GM19351 (cell line): Measurements from ENCODE around the gene IL18RAP.

ENCODE experiments used
- ATAC-seq: cut with Tn5 transposase; IDR thresholded peaks from one replicate; pipeline ENCODE4 v1.9.1; 2021; ENCODE audit warnings: mild to moderate bottlenecking, moderate library complexity; ENCODE audit not compliant: unreplicated experiment

The IL18RAP gene

DNA sequence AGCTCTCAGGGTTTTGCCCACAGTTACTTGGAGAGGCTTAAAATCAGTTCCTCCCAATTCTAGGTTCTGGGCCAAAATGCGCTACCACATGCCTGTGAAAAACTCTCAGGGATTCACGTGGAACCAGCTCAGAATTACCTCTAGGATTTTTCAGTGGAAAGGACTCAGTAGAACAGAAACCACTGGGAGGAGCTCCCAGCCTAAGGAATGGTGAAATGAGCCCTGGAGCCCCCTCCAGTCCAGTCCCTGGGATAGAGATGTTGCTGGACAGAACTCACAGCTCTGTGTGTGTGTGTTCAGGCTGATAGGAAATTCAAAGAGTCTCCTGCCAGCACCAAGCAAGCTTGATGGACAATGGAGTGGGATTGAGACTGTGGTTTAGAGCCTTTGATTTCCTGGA is 29.0 kb downstream of the IL18RAP start:
- ATAC-seq: no peak

DNA sequence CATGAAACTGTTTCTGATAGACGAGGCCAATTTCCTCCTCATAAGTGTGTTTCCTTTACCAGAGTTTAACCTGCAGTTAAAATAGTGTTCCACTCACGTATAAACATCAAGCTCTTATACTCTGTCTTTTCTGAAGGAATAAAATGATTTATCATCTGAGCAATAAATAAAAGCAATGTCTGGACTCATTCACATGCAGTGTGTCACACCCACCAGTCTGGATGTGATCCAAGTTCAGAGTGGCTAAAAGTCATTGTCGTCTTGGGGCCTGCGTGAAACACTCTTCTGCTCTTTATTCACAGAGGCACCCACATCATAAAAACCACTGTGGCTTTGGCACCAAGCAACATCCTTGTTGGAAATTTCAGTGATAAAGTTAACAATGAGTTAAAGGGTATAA is 30.5 kb downstream of the IL18RAP start:
- no peak for ATAC-seq

DNA sequence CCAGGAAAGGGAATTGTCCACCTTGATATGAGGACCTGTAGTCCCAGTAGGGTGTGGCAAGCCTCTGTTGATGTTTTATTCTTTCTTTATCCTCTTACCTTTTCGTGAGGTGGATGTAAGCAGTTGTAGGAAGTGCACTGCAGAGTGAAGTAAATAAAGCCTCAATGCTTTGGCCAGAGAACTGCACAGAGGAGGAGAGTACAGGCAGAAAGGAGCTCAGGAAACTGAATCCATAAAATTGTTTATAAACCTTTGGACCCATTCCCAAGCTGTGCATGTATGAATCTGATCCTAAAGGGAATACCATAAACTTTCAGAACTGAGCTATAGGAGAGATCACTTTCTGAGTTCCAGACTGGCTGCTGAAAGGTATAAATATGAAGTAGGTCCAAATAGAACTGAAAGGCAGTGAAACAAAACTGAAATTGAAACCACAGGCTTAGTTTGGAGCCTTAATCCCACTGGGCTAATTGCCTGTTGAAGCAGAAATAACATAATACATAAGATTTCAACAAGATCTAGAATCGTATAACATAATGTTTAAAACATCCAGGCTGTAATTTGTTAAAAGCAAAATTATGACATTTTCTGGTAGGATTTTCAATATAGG is 32.2 kb downstream of the IL18RAP start:
- ATAC-seq: no peak

DNA sequence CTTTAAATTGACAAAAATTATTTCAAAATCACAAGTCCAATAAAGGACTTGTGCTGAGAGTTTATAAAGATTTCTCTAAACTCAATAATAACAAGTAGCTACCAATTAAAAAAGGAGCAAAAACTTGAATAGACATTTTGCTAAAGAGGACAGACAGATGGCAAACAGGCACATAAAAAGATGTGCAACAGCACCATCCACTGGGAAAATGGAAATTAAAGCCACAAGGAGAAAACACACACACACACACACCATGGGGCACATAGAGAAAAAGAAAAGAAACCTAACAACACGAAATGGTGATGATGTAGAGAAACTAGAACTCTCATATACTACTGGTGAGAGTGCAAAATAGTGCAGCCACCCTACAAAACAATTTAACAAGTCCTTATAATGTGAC is 37.5 kb downstream of the IL18RAP start:
- ATAC-seq: no peak

DNA sequence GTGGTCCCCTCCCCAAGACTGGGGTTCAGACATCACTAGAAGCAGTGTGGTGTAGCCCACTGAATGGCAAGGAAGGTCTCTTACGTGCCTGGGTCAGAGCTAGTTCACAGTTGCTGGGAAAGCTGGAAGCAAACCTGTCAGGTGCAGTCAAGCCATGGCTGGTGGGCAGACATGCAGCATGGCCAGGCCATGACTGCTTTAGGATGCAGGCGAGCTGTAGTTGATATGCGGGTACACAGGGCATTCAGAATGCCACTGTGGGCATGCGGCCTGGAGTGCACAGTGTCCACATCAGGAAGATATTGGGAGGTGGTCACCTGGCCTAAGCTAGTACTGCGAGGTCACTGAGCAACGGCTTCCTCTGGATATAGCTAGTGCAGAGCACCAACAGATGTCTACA is 38.2 kb downstream of the IL18RAP start:
- no peak for ATAC-seq

DNA sequence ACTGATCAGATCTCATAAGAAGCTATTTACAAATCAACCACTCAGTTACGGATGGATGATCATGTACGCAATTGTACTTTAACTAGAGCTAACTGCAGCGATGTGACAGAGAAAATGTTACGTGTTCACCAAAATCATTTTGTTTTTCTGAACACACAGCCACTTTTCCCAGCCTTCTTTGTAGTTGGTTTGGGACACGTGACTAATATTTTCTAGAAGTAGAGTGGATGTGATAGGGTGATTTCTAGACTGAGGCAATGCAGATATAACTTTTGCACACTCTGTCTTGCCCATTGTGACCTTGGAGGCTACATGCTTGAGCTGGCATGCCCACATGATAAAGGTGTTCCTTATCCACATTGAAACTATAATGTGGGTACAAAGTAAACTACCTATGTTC is 40.2 kb downstream of the IL18RAP start:
- ATAC-seq: no peak

DNA sequence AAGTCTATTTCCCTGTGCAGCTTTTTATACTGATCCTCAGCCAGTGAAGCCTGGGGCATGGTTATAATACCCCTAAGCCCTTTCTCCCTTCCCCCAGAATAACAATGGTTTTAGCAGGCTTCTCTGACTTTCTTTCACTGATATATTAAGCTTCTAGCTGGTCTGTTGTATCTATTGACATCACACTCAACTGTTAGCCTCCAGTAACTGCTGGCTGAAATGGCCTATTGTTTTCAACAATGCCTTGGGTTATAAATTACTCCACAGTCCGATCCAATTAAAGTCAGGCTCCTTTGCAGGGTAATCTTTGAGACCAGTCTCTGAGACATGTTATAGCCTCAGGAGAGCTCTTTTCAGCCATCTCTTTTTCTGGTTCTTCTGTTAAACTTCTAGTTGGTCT is 47.2 kb downstream of the IL18RAP start:
- ATAC-seq: no peak

DNA sequence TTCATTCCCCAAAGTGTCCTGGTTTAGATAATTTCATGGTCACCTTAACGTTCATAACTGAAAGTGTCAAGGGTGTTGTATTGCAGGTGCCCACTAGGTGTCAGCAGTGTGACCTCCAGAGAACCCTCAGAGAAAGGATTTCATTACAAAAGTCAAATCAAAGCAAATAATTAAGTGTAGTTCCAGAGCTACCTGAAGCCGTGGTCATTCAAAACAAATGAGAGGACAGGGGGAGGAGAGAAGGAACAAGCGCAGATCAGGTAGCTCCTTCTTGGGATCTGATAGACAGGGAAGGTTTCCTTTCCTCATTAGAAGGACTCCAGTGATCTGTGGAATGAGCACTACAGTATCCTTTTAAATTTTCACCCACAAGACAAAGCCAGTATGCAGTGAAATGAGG is 50.1 kb downstream of the IL18RAP start, which contains the start of gene SLC9A4:
Gene SLC9A4 (plus strand): TSS at position 207 of the 400 bp plus-strand sequence. CDS start 534 bp downstream, outside the sequence.
- peak; percentile 75 for ATAC-seq

DNA sequence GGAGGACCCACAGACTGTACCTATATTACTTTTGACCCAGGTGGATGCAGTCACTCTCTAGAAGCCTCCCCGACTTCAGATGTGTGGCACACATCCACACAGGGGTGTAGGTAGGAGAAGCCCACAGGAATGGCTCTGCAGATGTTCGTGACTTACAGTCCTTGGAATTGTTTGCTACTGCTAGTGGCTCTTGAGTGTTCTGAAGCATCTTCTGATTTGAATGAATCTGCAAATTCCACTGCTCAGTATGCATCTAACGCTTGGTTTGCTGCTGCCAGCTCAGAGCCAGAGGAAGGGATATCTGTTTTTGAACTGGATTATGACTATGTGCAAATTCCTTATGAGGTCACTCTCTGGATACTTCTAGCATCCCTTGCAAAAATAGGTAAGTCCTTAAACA is 50.7 kb downstream of the IL18RAP start:
- ATAC-seq: no peak

DNA sequence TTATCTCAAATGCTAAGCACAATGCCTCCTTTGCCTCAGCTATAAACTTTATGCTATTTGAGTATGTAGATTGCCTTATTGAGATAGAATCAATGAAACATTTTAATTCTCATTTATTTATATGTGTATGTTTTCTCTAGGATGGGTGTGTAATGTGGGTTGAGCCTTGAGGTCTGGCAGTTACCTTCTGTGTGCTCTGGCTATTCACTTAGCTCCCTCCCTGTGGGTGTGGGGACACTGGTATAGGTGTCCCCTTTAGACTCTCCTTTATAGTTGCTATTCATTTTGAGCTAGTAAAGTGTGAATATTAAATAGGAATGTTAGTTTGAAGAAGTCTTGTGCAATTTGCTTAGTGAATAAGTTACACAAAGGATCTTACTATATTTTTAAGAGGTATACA is 51.8 kb downstream of the IL18RAP start:
- ATAC-seq: no peak

DNA sequence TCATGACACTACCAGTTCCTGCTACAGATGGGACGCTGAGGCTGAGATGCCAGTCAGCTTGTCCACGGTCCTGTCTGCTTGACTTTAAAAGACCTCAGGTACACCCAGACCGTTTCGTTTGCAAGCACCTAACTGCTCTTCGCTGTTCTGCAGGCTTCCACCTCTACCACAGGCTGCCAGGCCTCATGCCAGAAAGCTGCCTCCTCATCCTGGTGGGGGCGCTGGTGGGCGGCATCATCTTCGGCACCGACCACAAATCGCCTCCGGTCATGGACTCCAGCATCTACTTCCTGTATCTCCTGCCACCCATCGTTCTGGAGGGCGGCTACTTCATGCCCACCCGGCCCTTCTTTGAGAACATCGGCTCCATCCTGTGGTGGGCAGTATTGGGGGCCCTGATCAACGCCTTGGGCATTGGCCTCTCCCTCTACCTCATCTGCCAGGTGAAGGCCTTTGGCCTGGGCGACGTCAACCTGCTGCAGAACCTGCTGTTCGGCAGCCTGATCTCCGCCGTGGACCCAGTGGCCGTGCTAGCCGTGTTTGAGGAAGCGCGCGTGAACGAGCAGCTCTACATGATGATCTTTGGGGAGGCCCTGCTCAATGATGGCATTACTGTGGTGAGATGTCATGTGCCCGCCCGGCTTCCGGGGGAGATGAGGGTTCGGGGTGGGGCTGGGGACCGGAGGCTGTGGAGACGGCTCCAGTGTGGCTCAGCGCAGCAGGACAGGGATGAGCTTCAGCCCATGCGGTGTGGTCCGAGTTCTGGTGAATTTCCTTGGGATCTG is 55.9 kb downstream of the IL18RAP start:
- ATAC-seq: no peak

DNA sequence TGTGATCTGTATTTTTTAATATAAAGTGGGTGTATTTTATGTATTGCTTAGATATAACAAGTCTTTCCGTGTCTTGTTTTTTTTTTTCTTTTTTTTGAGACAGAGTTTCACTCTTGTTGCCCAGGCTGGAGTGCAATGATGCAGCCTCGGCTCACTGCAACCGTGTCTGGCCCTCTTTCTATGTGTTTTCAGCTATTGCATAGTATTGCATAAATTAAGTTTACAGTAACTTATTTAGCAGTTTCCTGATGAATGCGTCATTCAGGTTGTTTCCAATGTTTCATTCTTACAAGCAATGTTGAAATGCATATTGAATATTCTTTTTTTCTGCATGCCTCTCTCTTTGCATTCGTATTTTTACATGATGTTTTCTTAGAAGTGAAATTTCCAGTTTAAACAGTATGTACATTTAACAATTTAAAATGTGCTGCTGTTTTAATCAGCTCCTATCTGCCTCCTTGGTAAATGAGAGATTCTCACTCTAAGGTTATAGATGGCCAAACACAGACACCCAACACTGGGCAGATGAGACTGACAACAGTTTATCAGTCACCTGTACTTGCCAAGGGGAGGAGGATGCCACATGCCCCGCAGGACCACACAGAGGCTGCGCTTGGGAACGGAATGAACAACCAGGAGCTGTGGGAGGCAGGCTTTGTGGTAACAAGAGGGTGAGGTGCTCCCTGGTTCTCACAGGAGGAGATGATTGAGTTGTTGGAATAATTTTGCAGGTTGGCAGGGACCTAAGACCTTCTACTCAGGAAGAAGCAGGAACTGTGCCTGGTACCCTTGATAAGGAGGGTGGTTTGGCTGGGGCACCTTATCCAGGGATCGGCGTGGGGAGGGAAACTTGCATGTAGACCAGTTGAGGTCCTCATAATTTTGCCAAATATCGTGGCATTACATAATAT is 57.6 kb downstream of the IL18RAP start:
- ATAC-seq: no peak

DNA sequence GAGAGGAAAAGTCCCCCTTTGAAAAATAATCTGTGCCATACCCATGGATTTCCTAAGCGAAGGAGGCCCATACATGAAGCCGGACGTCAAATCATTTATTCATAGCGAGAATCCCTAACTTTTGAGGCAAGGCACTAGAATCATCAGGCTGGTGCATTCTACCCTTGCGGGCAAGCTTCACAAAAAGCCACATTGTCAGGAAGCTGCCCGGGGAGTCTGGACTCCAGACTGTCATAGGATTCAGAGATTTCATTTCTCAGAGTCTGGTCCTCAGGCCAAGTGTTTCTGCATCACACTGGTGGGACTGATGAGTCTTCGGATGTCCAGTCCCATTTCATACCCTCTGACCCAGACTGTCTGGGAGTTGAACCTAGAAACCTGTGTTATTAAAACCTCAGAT is 59.0 kb downstream of the IL18RAP start:
- no peak for ATAC-seq

DNA sequence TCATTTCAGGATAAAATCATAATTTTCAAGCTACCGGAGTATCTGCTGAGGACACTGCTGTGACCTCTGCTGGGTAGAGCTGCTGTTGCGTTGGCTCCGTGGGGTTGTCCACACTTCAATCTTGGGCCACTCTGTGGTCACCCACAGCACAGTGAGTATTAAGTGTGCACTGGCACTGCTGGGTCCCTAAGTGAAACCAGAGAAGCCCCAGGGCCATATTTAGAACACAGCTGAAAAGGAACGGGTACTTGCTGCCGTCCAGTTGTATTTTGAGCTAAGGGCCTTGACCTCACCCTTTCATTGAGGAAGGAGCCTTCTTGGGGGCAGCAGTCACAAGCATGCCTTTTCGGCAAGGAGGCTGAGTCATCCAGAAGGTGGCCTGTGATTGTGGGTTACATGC is 60.1 kb downstream of the IL18RAP start:
- ATAC-seq: no peak

DNA sequence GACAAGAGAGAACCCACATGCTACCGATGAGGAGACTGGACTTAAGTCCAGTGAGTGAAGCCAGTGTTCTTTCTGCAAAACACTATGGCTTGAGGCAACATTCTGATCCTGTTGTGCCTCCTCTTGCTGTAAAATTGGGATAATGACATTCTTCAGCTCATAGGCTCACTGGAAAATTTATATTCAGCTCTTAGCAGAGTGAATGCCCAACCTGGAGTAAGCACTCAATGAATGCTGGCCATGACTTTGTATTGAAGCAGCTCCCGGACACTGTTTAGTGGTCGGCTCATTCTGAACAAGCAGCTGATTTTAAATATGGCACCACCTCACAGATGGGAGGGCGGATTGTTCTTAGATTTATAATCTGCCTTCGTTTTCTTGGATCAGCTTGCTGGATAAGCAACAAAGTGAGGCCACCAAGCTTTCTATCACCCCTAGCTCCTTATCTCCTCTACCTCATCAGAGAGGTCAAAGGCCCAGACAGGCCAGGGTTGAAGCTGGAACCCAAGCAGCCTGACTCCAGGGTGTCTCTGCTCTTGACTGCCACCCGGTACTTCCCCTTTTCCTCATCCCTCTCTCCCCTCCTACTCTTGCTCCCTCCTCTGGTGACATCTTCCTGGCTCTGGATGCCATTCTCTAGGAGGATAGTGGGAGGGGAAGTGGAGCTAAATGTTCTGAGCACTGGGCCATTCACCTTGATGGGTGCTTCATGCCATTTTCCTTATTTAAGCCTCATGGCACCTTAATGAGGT is 61.5 kb downstream of the IL18RAP start:
- ATAC-seq: no peak

DNA sequence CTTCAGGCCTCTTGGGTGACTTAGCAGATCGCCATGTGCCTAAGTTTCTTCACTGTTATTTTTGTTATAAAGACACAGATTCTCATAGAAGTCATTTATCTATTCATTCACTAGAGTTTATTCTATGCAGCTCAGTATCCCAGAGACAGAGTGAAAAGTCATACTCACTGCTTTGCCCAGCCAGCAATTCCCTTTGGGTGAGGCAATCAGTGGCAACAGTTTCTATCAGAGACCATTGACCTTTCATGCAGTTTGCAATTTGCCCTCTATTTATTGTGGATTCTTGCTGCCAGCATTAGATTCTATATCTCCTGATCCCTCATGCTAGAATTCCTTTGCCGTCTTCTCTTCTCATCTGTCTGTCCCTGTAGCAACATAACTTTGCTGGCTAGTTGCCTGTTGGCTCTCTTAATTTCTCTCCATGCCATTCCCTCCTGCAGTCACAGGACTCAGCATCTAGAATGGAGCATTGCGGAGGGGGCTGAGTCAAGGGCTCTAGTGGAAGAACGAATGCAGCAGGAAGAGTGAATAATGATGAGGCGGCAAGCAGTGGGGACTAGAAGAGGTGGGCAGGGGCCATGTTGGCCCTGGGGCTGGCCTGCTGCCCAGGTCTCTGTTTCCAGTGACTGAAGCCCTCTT is 62.3 kb downstream of the IL18RAP start:
- ATAC-seq: no peak

DNA sequence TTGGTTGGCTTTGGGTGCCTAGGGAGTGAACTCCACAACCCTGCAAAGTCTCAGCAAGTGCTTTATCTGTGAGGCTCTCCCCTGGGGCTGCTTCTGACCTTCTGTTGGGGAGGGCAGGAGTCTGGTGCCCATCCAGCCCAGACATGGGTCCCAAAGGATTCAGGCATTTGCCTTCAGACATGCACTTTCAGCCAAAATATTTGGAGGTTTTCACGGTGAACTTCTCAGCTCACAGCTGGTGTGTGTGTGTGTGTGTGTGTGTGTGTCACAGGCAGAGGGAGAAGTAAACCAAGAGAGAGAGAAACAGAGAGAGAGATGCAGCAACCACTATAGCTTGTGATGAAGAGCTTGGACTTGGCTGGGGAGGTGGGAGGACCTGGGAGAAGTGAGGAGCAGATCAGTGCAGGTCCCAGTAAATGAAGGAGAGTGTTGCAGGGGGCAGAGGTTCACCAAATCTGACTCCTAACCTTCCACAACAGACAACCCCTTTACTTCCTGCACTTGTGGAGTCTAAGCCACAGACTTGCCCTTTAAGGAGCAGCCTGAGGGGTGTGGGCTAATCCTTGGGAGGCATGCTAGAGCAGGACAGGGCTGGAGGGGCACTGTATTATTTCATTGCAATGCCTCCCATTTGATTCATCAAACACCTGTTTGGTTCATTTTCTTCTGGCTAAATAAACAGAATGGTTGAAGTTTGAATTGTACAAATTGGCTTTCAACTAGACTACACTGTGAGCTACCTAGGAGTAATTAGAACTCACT is 64.2 kb downstream of the IL18RAP start:
- ATAC-seq: no peak

DNA sequence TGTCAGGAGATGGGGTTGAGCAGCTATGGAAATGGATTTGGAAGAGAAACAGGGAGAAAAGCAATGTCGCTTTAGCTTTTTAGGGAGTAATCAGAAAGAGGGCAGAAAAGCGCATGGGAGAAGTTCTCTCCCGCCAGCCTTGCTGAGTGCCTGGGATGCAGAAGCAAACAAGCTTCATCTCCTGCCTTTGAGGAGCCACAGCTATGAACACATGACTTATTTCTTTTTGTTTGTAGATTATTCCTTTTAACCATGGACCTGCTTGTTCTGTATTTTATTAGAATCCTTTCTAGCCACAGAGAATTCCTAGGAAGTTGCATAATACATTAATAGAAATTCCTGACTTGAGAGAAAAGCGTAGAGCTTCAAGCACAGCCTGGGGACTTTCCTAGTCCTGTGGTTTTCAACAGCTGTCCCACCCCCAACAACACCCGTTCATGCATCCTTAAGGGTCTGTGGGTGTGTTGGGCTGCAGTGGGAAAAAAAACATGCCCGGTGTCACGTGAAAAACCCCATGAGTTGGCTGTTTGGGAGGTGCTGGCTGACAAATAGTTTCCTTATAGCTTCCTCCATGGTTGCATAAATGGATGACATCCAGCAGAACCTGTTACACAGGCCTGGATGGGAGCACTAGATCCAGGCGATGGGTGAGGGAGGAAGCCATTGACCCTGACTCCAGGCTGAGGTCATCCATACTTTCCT is 65.0 kb downstream of the IL18RAP start:
- no peak for ATAC-seq

DNA sequence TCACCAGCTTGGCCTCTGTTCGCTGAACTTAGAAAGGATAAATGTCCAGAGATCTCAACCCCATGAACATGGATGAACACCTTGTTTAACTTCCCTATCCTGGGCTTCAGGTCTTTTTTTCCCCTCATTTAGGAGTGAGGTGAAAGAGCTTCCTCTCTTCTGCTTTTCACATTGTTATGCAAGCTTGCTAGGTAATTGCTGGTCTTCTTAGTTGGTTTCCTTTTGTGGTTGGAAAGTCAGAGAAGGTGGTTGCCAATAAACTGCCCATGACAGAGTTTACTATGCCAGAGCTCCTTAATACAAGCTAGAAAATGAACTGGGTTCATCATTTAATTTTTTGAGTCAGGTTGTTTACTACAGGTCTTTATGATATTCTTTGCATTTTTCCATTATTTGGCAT is 66.7 kb downstream of the IL18RAP start:
- no peak for ATAC-seq
